HepG2 (cell line): ENCODE data around the gene HTR1D. TPM values are rescaled to one million over a fixed set of nuclear protein-coding genes. Genes with fewer than 3 reads are reported as not detected.

Experiments used
- CEBPB ChIP-seq: IDR thresholded peaks from 2 replicates; pipeline ENCODE4 v1.6.1; 2011; ENCODE audit warnings: low read depth, low read length, improper control_type of control experiment, borderline replicate concordance
- CREB1 ChIP-seq, 2 experiments: fragments of 450-650 bp in 1 of 2; IDR thresholded peaks; 2 replicates each; pipeline ENCODE4 v1.6.1; 2016 to 2017; ENCODE audit warnings: control low read depth in 1 of 2, mild to moderate bottlenecking in 1 of 2, missing compliant biosample characterization in 1 of 2, missing genetic modification characterization in 1 of 2
- FOSL2 ChIP-seq: sonication (generic); formaldehyde crosslinking; IDR thresholded peaks from 2 replicates; pipeline ENCODE4 v1.4.0; 2020; ENCODE audit warnings: missing genetic modification reagents
- GPN1 ChIP-seq: sonication (generic); formaldehyde crosslinking; IDR thresholded peaks from 2 replicates; pipeline ENCODE4 v1.5.1; 2020; ENCODE audit warnings: missing genetic modification reagents, borderline replicate concordance
- HMG20A ChIP-seq: IDR thresholded peaks from 2 replicates; pipeline ENCODE4 v1.6.1; 2016; ENCODE audit warnings: borderline replicate concordance
- HNF4G ChIP-seq, 2 experiments: sonication (generic) in 1 of 2; formaldehyde crosslinking in 1 of 2; IDR thresholded peaks; 2 replicates each; pipeline versions ENCODE4 v1.4.0 to v1.6.1; 2011 to 2020; ENCODE audit warnings: borderline replicate concordance in 2 of 2, low read depth in 2 of 2, mild to moderate bottlenecking in 2 of 2, low read length in 1 of 2, missing genetic modification reagents in 1 of 2, moderate library complexity in 1 of 2
- HNRNPLL ChIP-seq: fragments of 200-400 bp; formaldehyde crosslinking; IDR thresholded peaks from 2 replicates; pipeline ENCODE4 v1.6.1; 2017; ENCODE audit warnings: mild to moderate bottlenecking, low read depth, low read length; ENCODE audit not compliant: poor library complexity, severe bottlenecking
- KAT2B ChIP-seq: fragments of 150-350 bp; IDR thresholded peaks from 2 replicates; pipeline ENCODE4 v1.6.1; 2014; ENCODE audit warnings: low read depth, low read length, borderline replicate concordance
- MAFF ChIP-seq: IDR thresholded peaks from 2 replicates; pipeline ENCODE4 v1.6.1; 2011; ENCODE audit warnings: low read depth, low read length, improper control_type of control experiment
- MIER3 ChIP-seq: IDR thresholded peaks from 2 replicates; pipeline ENCODE4 v1.6.1; 2016; ENCODE audit warnings: missing compliant biosample characterization, borderline replicate concordance
- RARA ChIP-seq: IDR thresholded peaks from 2 replicates; pipeline ENCODE4 v1.6.1; 2016; ENCODE audit warnings: missing genetic modification reagents, missing compliant biosample characterization
- SOX13 ChIP-seq, 3 experiments: fragments of 450-650 bp in 1 of 3; sonication (generic) in 1 of 3; formaldehyde crosslinking in 1 of 3; IDR thresholded peaks in 2 of 3; conservative IDR thresholded peaks in 1 of 3; 2 replicates each; pipeline versions ENCODE4 v1.5.0 to v1.6.1; 2016 to 2020; ENCODE audit warnings: antibody characterized with exemption in 1 of 3, mild to moderate bottlenecking in 1 of 3, missing compliant biosample characterization in 1 of 3, missing genetic modification reagents in 1 of 3, moderate library complexity in 1 of 3
- TAF1 ChIP-seq: sonication (generic); formaldehyde crosslinking; IDR thresholded peaks from 2 replicates; pipeline ENCODE4 v1.4.0; 2020; ENCODE audit warnings: missing genetic modification reagents
- ZNF251 ChIP-seq: sonication (generic); formaldehyde crosslinking; IDR thresholded peaks from 2 replicates; pipeline ENCODE4 v1.9.0; 2021; ENCODE audit warnings: mild to moderate bottlenecking, missing genetic modification reagents
- ZNF331 ChIP-seq: sonication (generic); formaldehyde crosslinking; IDR thresholded peaks from 2 replicates; pipeline ENCODE4 v1.4.0; 2020; ENCODE audit warnings: missing genetic modification reagents
- ZNF720 ChIP-seq: sonication (generic); formaldehyde crosslinking; IDR thresholded peaks from 2 replicates; pipeline ENCODE4 v1.4.0; 2020; ENCODE audit warnings: missing genetic modification reagents
- ZSCAN20 ChIP-seq: sonication (generic); formaldehyde crosslinking; IDR thresholded peaks from 2 replicates; pipeline ENCODE4 v1.4.0; 2020; ENCODE audit warnings: missing genetic modification reagents, mild to moderate bottlenecking, borderline replicate concordance
- polyA plus RNA-seq, 8 experiments: library from polyadenylated mRNA; depleted of rRNA in 3 of 8; stranded (reverse) in 7 of 8; unstranded in 1 of 8; fragments of >200 nt; fragmentation: Illumina TruSeq in 4 of 8; extraction: Trizol in 4 of 8; gene quantifications; 2 replicates each; pipeline versions ENCODE4 v1.2.1 to v1.2.3, GENCODE V29; 2011 to 2016; ENCODE audit warnings: low read depth in 4 of 8, missing spikeins in 1 of 8, mixed read lengths in 1 of 8; ENCODE audit not compliant: insufficient read depth in 1 of 8
- total RNA-seq, 5 experiments: library from RNA; depleted of rRNA; stranded (reverse); fragments of >200 nt; fragmentation: Illumina TruSeq; extraction: Trizol; gene quantifications; 2 replicates each; pipeline ENCODE4 v1.2.3, GENCODE V29; 2016; ENCODE audit warnings: low read depth in 1 of 5
- TF ChIP-seq, protein P1 (sequence below), 2 experiments: fragments of 450-650 bp in 1 of 2; sonication (generic) in 1 of 2; formaldehyde crosslinking; IDR thresholded peaks; 2 replicates each; pipeline versions ENCODE4 v1.5.0 to v1.8.0; 2020 to 2022; ENCODE audit warnings: mild to moderate bottlenecking in 1 of 2, missing genetic modification reagents in 1 of 2
- TF ChIP-seq, protein P2 (sequence below): sonication (generic); formaldehyde crosslinking; IDR thresholded peaks from 2 replicates; pipeline ENCODE4 v1.5.0; 2020; ENCODE audit warnings: missing genetic modification reagents
- TF ChIP-seq, protein P3 (sequence below): IDR thresholded peaks from 2 replicates; pipeline ENCODE4 v1.6.1; 2016; ENCODE audit warnings: low read depth, control low read depth
- TF ChIP-seq, protein P4 (sequence below): IDR thresholded peaks from 2 replicates; pipeline ENCODE4 v1.4.0; 2020; ENCODE audit warnings: mild to moderate bottlenecking, missing genetic modification reagents

The HTR1D gene
- total and polyA plus RNA-seq, 2 of the 13 experiments (the other 11 are each of a cell fraction or from before 2014, with no cell fraction given) = 0.04 to 0.07 TPM

DNA sequence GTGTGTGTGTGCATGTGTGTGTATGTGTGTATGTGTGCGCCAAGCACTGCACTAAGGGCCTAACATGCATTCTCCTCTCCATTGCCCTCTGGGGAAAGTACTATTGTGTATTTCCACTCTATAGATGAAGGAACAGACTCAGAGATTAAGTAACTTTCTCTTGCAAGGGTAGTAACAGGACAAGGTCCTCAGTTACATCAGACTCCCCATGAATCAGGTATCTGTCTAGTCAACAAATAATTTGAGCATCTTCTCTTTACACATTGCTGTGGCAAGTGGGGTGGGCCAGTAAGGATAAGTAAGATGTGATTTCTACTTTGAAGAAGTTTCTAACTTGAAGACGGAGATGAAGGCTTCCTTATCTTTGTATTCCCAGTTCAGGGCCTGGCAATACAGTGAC, 5.0 kb upstream of the HTR1D start (continued):
- TF ChIP-seq, protein P1, sequence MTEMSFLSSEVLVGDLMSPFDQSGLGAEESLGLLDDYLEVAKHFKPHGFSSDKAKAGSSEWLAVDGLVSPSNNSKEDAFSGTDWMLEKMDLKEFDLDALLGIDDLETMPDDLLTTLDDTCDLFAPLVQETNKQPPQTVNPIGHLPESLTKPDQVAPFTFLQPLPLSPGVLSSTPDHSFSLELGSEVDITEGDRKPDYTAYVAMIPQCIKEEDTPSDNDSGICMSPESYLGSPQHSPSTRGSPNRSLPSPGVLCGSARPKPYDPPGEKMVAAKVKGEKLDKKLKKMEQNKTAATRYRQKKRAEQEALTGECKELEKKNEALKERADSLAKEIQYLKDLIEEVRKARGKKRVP (CRISPR knock-in tag; IDR thresholded peaks at IDR 0.05) = peak in 1 of 2 experiments; percentile 90; a peak in 2 of 4 replicates
- TF ChIP-seq HNRNPLL (no peak), MIER3 (no peak), MAFF (peak; percentile 75), ZNF331 (0 out of 2 replicates have a peak, but pooled peaks have one; percentile 36), SOX13 (IDR thresholded peaks at IDR 0.05) (no peak), SOX13 (CRISPR knock-in tag; conservative IDR thresholded peaks at IDR 0.05 in 1 of 2, IDR thresholded peaks at IDR 0.05 in 1 of 2) (peak in 1 of 2 experiments; percentile 65; a peak in 2 of 4 replicates), CREB1 (IDR thresholded peaks at IDR 0.05) (no peak), CREB1 (CRISPR knock-in tag; IDR thresholded peaks at IDR 0.05) (0 out of 2 replicates have a peak, but pooled peaks have one; percentile 46), TAF1 (CRISPR knock-in tag) (no peak), FOSL2 (CRISPR knock-in tag) (peak; percentile 32; the same call in 1 of the 2 replicates), HNF4G (IDR thresholded peaks at IDR 0.05; ENCODE audit: borderline replicate concordance, low read depth, low read length) (peak; percentile 77), HNF4G (CRISPR knock-in tag; IDR thresholded peaks at IDR 0.05; ENCODE audit: borderline replicate concordance, low read depth) (no peak), KAT2B (no peak), ZSCAN20 (no peak), GPN1 (CRISPR knock-in tag) (no peak), HMG20A (peak; percentile 37; the same call in 1 of the 2 replicates), ZNF251 (no peak), ZNF720 (no peak), RARA (peak; percentile 45; the same call in 1 of the 2 replicates), CEBPB (peak; percentile 70; the same call in 1 of the 2 replicates)
- TF ChIP-seq, protein P2, sequence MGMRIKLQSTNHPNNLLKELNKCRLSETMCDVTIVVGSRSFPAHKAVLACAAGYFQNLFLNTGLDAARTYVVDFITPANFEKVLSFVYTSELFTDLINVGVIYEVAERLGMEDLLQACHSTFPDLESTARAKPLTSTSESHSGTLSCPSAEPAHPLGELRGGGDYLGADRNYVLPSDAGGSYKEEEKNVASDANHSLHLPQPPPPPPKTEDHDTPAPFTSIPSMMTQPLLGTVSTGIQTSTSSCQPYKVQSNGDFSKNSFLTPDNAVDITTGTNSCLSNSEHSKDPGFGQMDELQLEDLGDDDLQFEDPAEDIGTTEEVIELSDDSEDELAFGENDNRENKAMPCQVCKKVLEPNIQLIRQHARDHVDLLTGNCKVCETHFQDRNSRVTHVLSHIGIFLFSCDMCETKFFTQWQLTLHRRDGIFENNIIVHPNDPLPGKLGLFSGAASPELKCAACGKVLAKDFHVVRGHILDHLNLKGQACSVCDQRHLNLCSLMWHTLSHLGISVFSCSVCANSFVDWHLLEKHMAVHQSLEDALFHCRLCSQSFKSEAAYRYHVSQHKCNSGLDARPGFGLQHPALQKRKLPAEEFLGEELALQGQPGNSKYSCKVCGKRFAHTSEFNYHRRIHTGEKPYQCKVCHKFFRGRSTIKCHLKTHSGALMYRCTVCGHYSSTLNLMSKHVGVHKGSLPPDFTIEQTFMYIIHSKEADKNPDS (CRISPR knock-in tag) = peak; percentile 100
- TF ChIP-seq, protein P3, sequence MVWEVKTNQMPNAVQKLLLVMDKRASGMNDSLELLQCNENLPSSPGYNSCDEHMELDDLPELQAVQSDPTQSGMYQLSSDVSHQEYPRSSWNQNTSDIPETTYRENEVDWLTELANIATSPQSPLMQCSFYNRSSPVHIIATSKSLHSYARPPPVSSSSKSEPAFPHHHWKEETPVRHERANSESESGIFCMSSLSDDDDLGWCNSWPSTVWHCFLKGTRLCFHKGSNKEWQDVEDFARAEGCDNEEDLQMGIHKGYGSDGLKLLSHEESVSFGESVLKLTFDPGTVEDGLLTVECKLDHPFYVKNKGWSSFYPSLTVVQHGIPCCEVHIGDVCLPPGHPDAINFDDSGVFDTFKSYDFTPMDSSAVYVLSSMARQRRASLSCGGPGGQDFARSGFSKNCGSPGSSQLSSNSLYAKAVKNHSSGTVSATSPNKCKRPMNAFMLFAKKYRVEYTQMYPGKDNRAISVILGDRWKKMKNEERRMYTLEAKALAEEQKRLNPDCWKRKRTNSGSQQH (CRISPR knock-in tag) = no peak
- TF ChIP-seq, protein P4, sequence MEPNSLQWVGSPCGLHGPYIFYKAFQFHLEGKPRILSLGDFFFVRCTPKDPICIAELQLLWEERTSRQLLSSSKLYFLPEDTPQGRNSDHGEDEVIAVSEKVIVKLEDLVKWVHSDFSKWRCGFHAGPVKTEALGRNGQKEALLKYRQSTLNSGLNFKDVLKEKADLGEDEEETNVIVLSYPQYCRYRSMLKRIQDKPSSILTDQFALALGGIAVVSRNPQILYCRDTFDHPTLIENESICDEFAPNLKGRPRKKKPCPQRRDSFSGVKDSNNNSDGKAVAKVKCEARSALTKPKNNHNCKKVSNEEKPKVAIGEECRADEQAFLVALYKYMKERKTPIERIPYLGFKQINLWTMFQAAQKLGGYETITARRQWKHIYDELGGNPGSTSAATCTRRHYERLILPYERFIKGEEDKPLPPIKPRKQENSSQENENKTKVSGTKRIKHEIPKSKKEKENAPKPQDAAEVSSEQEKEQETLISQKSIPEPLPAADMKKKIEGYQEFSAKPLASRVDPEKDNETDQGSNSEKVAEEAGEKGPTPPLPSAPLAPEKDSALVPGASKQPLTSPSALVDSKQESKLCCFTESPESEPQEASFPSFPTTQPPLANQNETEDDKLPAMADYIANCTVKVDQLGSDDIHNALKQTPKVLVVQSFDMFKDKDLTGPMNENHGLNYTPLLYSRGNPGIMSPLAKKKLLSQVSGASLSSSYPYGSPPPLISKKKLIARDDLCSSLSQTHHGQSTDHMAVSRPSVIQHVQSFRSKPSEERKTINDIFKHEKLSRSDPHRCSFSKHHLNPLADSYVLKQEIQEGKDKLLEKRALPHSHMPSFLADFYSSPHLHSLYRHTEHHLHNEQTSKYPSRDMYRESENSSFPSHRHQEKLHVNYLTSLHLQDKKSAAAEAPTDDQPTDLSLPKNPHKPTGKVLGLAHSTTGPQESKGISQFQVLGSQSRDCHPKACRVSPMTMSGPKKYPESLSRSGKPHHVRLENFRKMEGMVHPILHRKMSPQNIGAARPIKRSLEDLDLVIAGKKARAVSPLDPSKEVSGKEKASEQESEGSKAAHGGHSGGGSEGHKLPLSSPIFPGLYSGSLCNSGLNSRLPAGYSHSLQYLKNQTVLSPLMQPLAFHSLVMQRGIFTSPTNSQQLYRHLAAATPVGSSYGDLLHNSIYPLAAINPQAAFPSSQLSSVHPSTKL (CRISPR knock-in tag) = peak; percentile 68
